ENCODE data around the gene COMMD10.

DNA sequence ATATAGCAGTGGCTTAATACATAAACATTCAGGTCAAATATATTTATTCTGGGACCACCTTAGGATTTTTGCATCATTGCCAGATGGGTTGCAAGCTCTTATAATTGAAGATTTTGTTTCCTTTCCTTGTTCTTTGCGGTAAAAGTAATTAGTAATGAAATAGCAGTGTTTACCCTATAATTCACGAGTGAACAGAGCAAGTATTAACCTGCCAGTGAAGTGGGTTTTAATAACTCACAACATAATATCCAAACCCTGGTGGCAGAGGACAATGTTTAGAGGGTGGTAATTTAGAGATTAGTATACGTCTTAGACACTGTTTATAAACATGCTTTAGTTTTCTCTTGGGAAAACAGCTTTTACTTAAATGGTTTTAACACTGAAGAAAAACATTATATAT lies 40.8 kb upstream of the COMMD10 start:
- TF ChIP-seq POLR2AphosphoS5 (IDR thresholded peaks at IDR 0.05; ENCODE audit: low read depth, low read length) (no peak), TAF1 (IDR thresholded peaks at IDR 0.05; ENCODE audit: borderline replicate concordance, insufficient read depth, low read length) (no peak)
